ENCODE measurements around the gene SPPL3. TPM values are rescaled to one million over a fixed set of nuclear protein-coding genes. Genes with fewer than 3 reads are reported as not detected.

Gene SPPL3
- total RNA-seq, 2 experiments from 2014 or later, result 21.3 to 24.2 TPM

- DNase-seq (no peak), ATAC-seq (no peak)
- peaks cover 2% of the 10 kb centered on the region for H3K4me1 Mint-ChIP-seq
- CTCF ChIA-PET, result interaction anchor here (1.4 kb wide), 2 partner anchors 38 to 55 kb away, joined by 3 to 6 read pairs; no protein-coding TSS in a partner anchor
- no peak overlapping the region for H3K4me3 Mint-ChIP-seq
- H3K9me3 Mint-ChIP-seq (ENCODE audit: low read depth), result no peaks in the 10 kb centered on the region
- no peak overlapping the region for H3K27ac Mint-ChIP-seq
- peaks cover 8% of the 10 kb centered on the region for H3K27me3 Mint-ChIP-seq
- no peaks in the 10 kb centered on the region for H3K36me3 Mint-ChIP-seq
Measured at GRCh38 chr12:120933786-120934185, 29.6 kb upstream of the SPPL3 start.

GRCh38 chr12:120932956-120933526 is 28.9 kb upstream of the SPPL3 start:
- H3K9me3 Mint-ChIP-seq (ENCODE audit: low read depth), result no peaks in the 10 kb centered on the region
- H3K36me3 Mint-ChIP-seq, result no peaks in the 10 kb centered on the region
- peaks cover 2% of the 10 kb centered on the region for H3K4me1 Mint-ChIP-seq
- DNase-seq (no peak), ATAC-seq (no peak)
- H3K4me3 Mint-ChIP-seq, result no peak overlapping the region
- CTCF ChIA-PET, result interaction anchor here (1.4 kb wide), 2 partner anchors 39 to 54 kb away, joined by 3 to 6 read pairs; no protein-coding TSS in a partner anchor
- no peak overlapping the region for H3K27ac Mint-ChIP-seq
- peaks cover 6% of the 10 kb centered on the region for H3K27me3 Mint-ChIP-seq

DNA sequence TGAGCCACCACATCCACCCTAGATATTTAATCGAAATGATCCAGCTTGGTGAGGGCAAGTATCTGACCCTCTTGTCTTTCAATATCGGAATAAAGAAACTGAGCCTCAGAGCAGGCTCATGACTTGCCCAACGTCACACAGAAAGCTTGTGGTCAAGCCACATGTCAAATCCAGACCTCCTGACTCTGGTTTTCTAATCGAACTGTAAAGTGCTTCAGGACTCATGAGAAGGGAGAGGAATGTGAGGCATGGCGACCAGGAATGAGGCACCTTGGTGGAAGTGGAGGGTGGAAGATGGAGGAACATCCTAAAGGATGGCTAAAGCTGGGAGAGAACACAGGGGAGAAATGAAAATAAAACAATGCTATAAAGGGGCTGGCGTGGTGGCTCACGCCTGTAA is 27.9 kb upstream of the SPPL3 start:
- Mint-ChIP-seq H3K4me1 (peaks cover 2% of the 10 kb centered on the region), H3K36me3 (no peaks in the 10 kb centered on the region), H3K27ac (no peak overlapping the region), H3K4me3 (no peak overlapping the region), H3K9me3 (ENCODE audit: low read depth) (no peaks in the 10 kb centered on the region), H3K27me3 (peaks cover 6% of the 10 kb centered on the region)
- CTCF ChIA-PET, result no interaction called here
- no peak for ATAC-seq
- DNase-seq, result no peak

DNA sequence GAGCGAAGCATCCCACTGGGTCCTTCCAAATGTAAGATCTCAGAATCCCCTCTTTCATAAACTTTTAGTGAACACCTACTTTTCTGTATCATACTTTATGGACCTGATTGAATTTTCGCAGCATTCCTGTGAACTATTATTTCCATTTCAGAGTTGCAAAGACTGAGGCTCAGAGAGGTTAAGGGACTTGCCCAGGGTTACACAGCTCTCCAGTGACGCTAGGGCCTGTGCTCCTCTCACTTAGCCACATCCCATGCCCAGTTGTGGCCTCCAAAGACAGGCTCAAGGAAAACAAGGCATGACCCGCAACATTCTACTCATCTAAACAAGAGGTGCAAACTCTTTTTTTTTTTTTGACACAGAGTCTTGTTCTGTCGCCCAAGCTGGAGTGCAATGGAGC is 25.9 kb upstream of the SPPL3 start:
- CTCF ChIA-PET, result no interaction called here
- Mint-ChIP-seq H3K4me3 (no peak overlapping the region), H3K4me1 (peaks cover 2% of the 10 kb centered on the region), H3K36me3 (no peaks in the 10 kb centered on the region), H3K27ac (no peak overlapping the region), H3K9me3 (ENCODE audit: low read depth) (no peaks in the 10 kb centered on the region), H3K27me3 (peaks cover 6% of the 10 kb centered on the region)
- ATAC-seq (no peak), DNase-seq (no peak)

GRCh38 chr12:120928864-120929652 is 24.9 kb upstream of the SPPL3 start:
- peaks cover 6% of the 10 kb centered on the region for H3K27me3 Mint-ChIP-seq
- CTCF ChIA-PET, result no interaction called here
- H3K9me3 Mint-ChIP-seq (ENCODE audit: low read depth), result no peaks in the 10 kb centered on the region
- no peak for ATAC-seq
- H3K4me1 Mint-ChIP-seq, result peaks cover 2% of the 10 kb centered on the region
- DNase-seq, result no peak
- H3K4me3 Mint-ChIP-seq, result no peak overlapping the region
- no peak overlapping the region for H3K27ac Mint-ChIP-seq
- no peaks in the 10 kb centered on the region for H3K36me3 Mint-ChIP-seq

GRCh38 chr12:120925740-120926563 is 21.8 kb upstream of the SPPL3 start:
- no peak for DNase-seq
- H3K4me1 Mint-ChIP-seq, result no peaks in the 10 kb centered on the region
- no peak overlapping the region for H3K4me3 Mint-ChIP-seq
- H3K27ac Mint-ChIP-seq, result no peak overlapping the region
- CTCF ChIA-PET, result interaction anchor here (0.9 kb wide), 1 partner anchor 13 kb away, joined by 3 read pairs; no protein-coding TSS in a partner anchor
- H3K9me3 Mint-ChIP-seq (ENCODE audit: low read depth), result no peaks in the 10 kb centered on the region
- ATAC-seq, result peak; percentile 12
- H3K27me3 Mint-ChIP-seq, result no peaks in the 10 kb centered on the region
- no peaks in the 10 kb centered on the region for H3K36me3 Mint-ChIP-seq

GRCh38 chr12:120922279-120922678 is 18.1 kb upstream of the SPPL3 start:
- DNase-seq, result no peak
- Mint-ChIP-seq H3K27ac (no peak overlapping the region), H3K36me3 (peaks cover 4% of the 10 kb centered on the region), H3K27me3 (no peaks in the 10 kb centered on the region), H3K9me3 (ENCODE audit: low read depth) (no peaks in the 10 kb centered on the region), H3K4me1 (no peaks in the 10 kb centered on the region), H3K4me3 (no peak overlapping the region)
- ATAC-seq, result no peak
- CTCF ChIA-PET, result no interaction called here

GRCh38 chr12:120921637-120922036 is 17.5 kb upstream of the SPPL3 start:
- no peak for DNase-seq
- Mint-ChIP-seq H3K4me1 (no peaks in the 10 kb centered on the region), H3K4me3 (no peak overlapping the region), H3K27ac (no peak overlapping the region), H3K9me3 (ENCODE audit: low read depth) (peaks cover under 1% of the 10 kb centered on the region), H3K36me3 (peaks cover 5% of the 10 kb centered on the region), H3K27me3 (no peaks in the 10 kb centered on the region)
- ATAC-seq, result no peak
- CTCF ChIA-PET, result no interaction called here

DNA sequence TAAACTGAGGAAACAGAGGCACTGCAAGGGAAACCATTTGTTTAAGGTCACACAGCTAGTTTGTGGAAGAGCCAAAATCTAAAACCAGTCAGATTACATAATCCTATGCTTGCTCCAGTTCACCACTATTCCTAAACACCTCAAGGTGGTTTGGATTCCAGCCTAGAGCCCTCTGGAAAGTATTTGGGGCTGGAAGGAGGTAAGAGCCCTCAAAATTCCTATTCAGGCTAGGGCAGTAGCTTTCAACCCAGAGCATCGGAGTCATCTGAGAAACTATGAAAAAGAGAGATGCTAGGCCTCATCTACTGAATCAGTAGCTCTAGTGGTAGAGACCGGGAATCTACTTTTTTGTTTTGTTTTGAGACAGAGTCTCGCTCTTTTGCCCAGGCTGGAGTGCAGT is 16.0 kb upstream of the SPPL3 start:
- CTCF ChIA-PET, result no interaction called here
- DNase-seq (no peak), ATAC-seq (no peak)
- H3K4me1 Mint-ChIP-seq, result no peaks in the 10 kb centered on the region
- peaks cover 3% of the 10 kb centered on the region for H3K9me3 Mint-ChIP-seq (ENCODE audit: low read depth)
- peaks cover 5% of the 10 kb centered on the region for H3K36me3 Mint-ChIP-seq
- H3K27ac Mint-ChIP-seq, result no peak overlapping the region
- no peaks in the 10 kb centered on the region for H3K27me3 Mint-ChIP-seq
- H3K4me3 Mint-ChIP-seq, result no peak overlapping the region

DNA sequence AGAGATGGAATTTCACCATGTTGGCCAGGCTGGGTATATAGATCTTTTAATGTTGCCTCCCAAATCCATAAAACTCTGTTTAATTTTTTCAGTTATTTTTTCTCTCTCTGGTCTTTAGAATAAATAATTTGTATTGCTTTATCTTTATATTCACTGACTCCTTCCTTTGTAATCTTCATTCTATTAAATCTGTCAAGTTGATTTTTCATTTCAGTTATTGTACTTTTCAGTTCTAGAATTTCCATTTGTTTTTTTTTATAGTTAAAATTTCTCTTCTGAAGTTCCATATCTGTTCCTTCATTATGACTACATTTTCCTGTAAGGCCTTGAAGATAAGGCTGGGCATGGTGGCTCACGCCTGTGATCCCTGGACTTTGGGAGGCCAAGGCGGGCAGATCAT is 13.6 kb upstream of the SPPL3 start:
- CTCF ChIA-PET, result no interaction called here
- H3K27ac Mint-ChIP-seq, result no peak overlapping the region
- no peaks in the 10 kb centered on the region for H3K4me1 Mint-ChIP-seq
- no peak overlapping the region for H3K4me3 Mint-ChIP-seq
- DNase-seq, result no peak
- H3K36me3 Mint-ChIP-seq, result peaks cover 5% of the 10 kb centered on the region
- H3K27me3 Mint-ChIP-seq, result no peaks in the 10 kb centered on the region
- no peak for ATAC-seq
- peaks cover 3% of the 10 kb centered on the region for H3K9me3 Mint-ChIP-seq (ENCODE audit: low read depth)

- no peak overlapping the region for H3K4me3 Mint-ChIP-seq
- H3K36me3 Mint-ChIP-seq, result peaks cover 5% of the 10 kb centered on the region
- CTCF ChIA-PET, result no interaction called here
- ATAC-seq (no peak), DNase-seq (no peak)
- no peak overlapping the region for H3K27ac Mint-ChIP-seq
- no peaks in the 10 kb centered on the region for H3K4me1 Mint-ChIP-seq
- peaks cover 3% of the 10 kb centered on the region for H3K9me3 Mint-ChIP-seq (ENCODE audit: low read depth)
- H3K27me3 Mint-ChIP-seq, result no peaks in the 10 kb centered on the region
Measured at GRCh38 chr12:120916561-120916960, 12.4 kb upstream of the SPPL3 start.

DNA sequence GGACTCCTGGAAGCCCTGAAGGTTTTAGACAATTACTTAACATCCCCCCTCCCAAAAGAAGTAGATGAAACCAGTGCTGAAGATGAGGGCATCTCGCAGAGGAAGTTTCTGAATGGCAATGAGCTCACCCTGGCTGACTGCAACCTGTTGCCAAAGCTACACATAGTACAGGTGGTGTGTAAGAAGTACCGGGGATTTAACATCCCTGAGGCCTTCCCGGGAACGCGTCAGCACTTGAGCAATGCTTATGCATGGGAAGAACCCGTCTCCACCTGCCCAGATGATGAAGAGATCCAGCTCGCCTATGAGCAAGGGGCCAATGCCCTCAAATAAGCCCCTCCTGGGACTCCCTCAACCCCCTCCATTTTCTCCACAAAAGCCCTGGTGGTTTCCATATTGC is 10.6 kb upstream of the SPPL3 start:
- H3K9me3 Mint-ChIP-seq (ENCODE audit: low read depth), result peaks cover 3% of the 10 kb centered on the region
- ATAC-seq, result no peak
- DNase-seq, result no peak
- no peaks in the 10 kb centered on the region for H3K27me3 Mint-ChIP-seq
- peaks cover 8% of the 10 kb centered on the region for H3K4me1 Mint-ChIP-seq
- peaks cover 5% of the 10 kb centered on the region for H3K36me3 Mint-ChIP-seq
- H3K4me3 Mint-ChIP-seq, result no peak overlapping the region
- CTCF ChIA-PET, result no interaction called here
- H3K27ac Mint-ChIP-seq, result no peak overlapping the region

- Mint-ChIP-seq H3K27ac (no peak overlapping the region), H3K4me1 (peaks cover 9% of the 10 kb centered on the region), H3K4me3 (no peak overlapping the region), H3K27me3 (no peaks in the 10 kb centered on the region), H3K9me3 (ENCODE audit: low read depth) (no peaks in the 10 kb centered on the region), H3K36me3 (no peaks in the 10 kb centered on the region)
- ATAC-seq (peak; percentile 16), DNase-seq (no peak)
- CTCF ChIA-PET, result interaction anchor here (1.1 to 1.2 kb wide), 2 partner anchors 53 to 265 kb away, joined by 3 read pairs; no protein-coding TSS in a partner anchor
Measured at GRCh38 chr12:120909633-120910298, 5.6 kb upstream of the SPPL3 start.

All from activated CD8-positive, alpha-beta memory T cell treated with anti-CD3 and anti-CD28 coated beads, Interleukin-2, amount 10 ng/mL, durations not matched to agents 7 days and 5 days (primary cell).